Measurements from ENCODE around the gene SPTLC3.

Gene SPTLC3

GRCh38 chr20:13041574-13042457, 33.0 kb downstream of the SPTLC3 start:
- TF ChIP-seq CTCF (IDR thresholded peaks at IDR 0.05) = no peak
- no peak for DNase-seq (ENCODE audit: low spot score)
- H3K4me3 ChIP-seq = no peak overlapping the region
- no peak overlapping the region for H3K27ac ChIP-seq

GRCh38 chr20:13042458-13042794, 33.7 kb downstream of the SPTLC3 start:
- Histone ChIP-seq H3K4me3 (no peak overlapping the region), H3K27ac (no peak overlapping the region)
- no peak for TF ChIP-seq CTCF (IDR thresholded peaks at IDR 0.05)
- DNase-seq (ENCODE audit: low spot score) = no peak

- DNase-seq (ENCODE audit: low spot score) = no peak
- H3K27ac ChIP-seq = no peak overlapping the region
- TF ChIP-seq CTCF (IDR thresholded peaks at IDR 0.05) = no peak
- no peak overlapping the region for H3K4me3 ChIP-seq
These were observed 37.6 kb downstream of the SPTLC3 start for GRCh38 chr20:13046409-13046808.

- Histone ChIP-seq H3K4me3 (no peak overlapping the region), H3K27ac (no peak overlapping the region)
- TF ChIP-seq CTCF (IDR thresholded peaks at IDR 0.05) = no peak
- no peak for DNase-seq (ENCODE audit: low spot score)
These were observed 45.2 kb downstream of the SPTLC3 start for GRCh38 chr20:13054011-13054410.

- no peak overlapping the region for H3K27ac ChIP-seq
- no peak for DNase-seq (ENCODE audit: low spot score)
- H3K4me3 ChIP-seq = no peak overlapping the region
- no peak for TF ChIP-seq CTCF (IDR thresholded peaks at IDR 0.05)
These were observed 50.1 kb downstream of the SPTLC3 start for GRCh38 chr20:13058666-13059389.

- DNase-seq (ENCODE audit: low spot score) = no peak
- no peak overlapping the region for H3K27ac ChIP-seq
- no peak for TF ChIP-seq CTCF (IDR thresholded peaks at IDR 0.05)
- H3K4me3 ChIP-seq = no peak overlapping the region
These were observed 50.8 kb downstream of the SPTLC3 start for GRCh38 chr20:13059398-13060136.
